HepG2 (cell line): ENCODE data around the gene CLDN15. TPM values are rescaled to one million over a fixed set of nuclear protein-coding genes. Genes with fewer than 3 reads are reported as not detected.

Experiments used
- DNMT1 ChIP-seq: sonication (generic); formaldehyde crosslinking; IDR thresholded peaks from 2 replicates; pipeline ENCODE4 v1.5.1; 2020; ENCODE audit warnings: mild to moderate bottlenecking, missing genetic modification reagents
- GMEB2 ChIP-seq: IDR thresholded peaks from 2 replicates; pipeline ENCODE4 v1.6.1; 2016; ENCODE audit warnings: missing biosample characterization, missing genetic modification reagents, low read depth
- KLF11 ChIP-seq: IDR thresholded peaks from 2 replicates; pipeline ENCODE4 v1.6.1; 2016; ENCODE audit warnings: missing compliant biosample characterization
- MTA3 ChIP-seq: sonication (generic); formaldehyde crosslinking; IDR thresholded peaks from 2 replicates; pipeline ENCODE4 v1.4.0; 2020; ENCODE audit warnings: missing genetic modification reagents
- NFAT5 ChIP-seq: sonication (generic); formaldehyde crosslinking; IDR thresholded peaks from 2 replicates; pipeline ENCODE4 v1.4.0; 2020; ENCODE audit warnings: missing genetic modification reagents
- SNAPC2 ChIP-seq: sonication (generic); formaldehyde crosslinking; IDR thresholded peaks from 2 replicates; pipeline ENCODE4 v1.8.1; 2022; ENCODE audit warnings: mild to moderate bottlenecking, missing genetic modification reagents
- TBP ChIP-seq: sonication (generic); formaldehyde crosslinking; IDR thresholded peaks from 2 replicates; pipeline ENCODE4 v1.5.0; 2020; ENCODE audit warnings: missing genetic modification reagents
- THAP7 ChIP-seq: sonication (generic); formaldehyde crosslinking; IDR thresholded peaks from 2 replicates; pipeline ENCODE4 v1.8.1; 2023; ENCODE audit warnings: mild to moderate bottlenecking, missing genetic modification reagents
- ZBTB38 ChIP-seq: sonication (generic); formaldehyde crosslinking; IDR thresholded peaks from 2 replicates; pipeline ENCODE4 v1.5.1; 2020; ENCODE audit warnings: mild to moderate bottlenecking, missing genetic modification reagents
- ZNF292 ChIP-seq: sonication (generic); formaldehyde crosslinking; IDR thresholded peaks from 2 replicates; pipeline ENCODE4 v1.8.1; 2022; ENCODE audit warnings: mild to moderate bottlenecking, low read depth, missing genetic modification reagents, borderline replicate concordance
- ZNF3 ChIP-seq: IDR thresholded peaks from 2 replicates; pipeline ENCODE4 v1.7.0; 2017; ENCODE audit warnings: inconsistent platforms
- ZNF30 ChIP-seq: sonication (generic); formaldehyde crosslinking; IDR thresholded peaks from 2 replicates; pipeline ENCODE4 v1.5.0; 2020; ENCODE audit warnings: mild to moderate bottlenecking, missing genetic modification reagents
- polyA plus RNA-seq, 8 experiments: library from polyadenylated mRNA; depleted of rRNA in 3 of 8; stranded (reverse) in 7 of 8; unstranded in 1 of 8; fragments of >200 nt; fragmentation: Illumina TruSeq in 4 of 8; extraction: Trizol in 4 of 8; gene quantifications; 2 replicates each; pipeline versions ENCODE4 v1.2.1 to v1.2.3, GENCODE V29; 2011 to 2016; ENCODE audit warnings: low read depth in 4 of 8, missing spikeins in 1 of 8, mixed read lengths in 1 of 8; ENCODE audit not compliant: insufficient read depth in 1 of 8
- total RNA-seq, 5 experiments: library from RNA; depleted of rRNA; stranded (reverse); fragments of >200 nt; fragmentation: Illumina TruSeq; extraction: Trizol; gene quantifications; 2 replicates each; pipeline ENCODE4 v1.2.3, GENCODE V29; 2016; ENCODE audit warnings: low read depth in 1 of 5
- TF ChIP-seq, protein P1 (sequence below): sonication (generic); formaldehyde crosslinking; IDR thresholded peaks from 2 replicates; pipeline ENCODE4 v1.4.0; 2020; ENCODE audit warnings: missing genetic modification reagents

CLDN15 gene
- total and polyA plus RNA-seq, 2 of the 13 experiments (the other 11 are each of a cell fraction or from before 2014, with no cell fraction given): 7.1 to 17.8 TPM

DNA sequence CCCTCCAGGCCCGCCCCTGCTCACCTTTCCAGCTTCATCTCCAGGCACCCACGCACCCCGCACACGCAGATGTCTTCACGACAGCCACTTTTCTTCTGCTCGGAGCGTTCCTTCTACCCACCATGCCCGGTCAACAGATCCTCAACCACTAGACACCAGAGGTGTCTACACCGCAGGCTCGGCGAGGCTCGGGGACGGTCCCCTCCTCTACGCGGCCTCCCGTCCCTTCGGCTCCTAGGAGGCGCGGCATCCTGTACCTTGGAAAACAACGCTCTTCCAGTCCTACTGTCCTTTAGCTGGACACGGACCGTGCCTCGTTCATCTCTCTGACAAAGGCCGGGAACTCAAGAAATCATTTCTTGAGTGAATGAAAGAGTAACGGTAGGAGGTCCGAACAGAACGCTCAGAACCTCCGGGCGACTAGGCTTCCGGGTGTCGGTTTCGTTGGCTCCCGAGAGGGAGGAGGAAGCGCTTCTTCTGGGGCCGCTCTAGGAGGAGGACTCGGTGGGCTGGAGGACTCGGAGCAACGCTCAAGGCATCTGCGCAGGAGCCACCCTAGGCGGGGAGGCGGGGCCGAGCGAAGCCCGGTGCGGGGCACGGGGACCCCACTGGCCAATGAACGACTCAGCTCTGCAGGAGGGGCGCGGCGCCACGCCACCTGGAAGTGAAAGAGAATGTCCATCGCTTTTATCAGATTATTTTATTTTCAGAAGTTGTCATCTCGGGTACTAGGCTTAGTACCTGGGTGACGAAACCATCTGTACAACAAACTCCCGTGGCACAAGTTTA lies 14.5 kb upstream of the CLDN15 start (continued):
- TF ChIP-seq ZBTB38 (CRISPR knock-in tag): peak; percentile 80
- TF ChIP-seq ZNF3 (CRISPR knock-in tag): no peak
- no peak for TF ChIP-seq NFAT5 (CRISPR knock-in tag)
- TF ChIP-seq, protein P1, sequence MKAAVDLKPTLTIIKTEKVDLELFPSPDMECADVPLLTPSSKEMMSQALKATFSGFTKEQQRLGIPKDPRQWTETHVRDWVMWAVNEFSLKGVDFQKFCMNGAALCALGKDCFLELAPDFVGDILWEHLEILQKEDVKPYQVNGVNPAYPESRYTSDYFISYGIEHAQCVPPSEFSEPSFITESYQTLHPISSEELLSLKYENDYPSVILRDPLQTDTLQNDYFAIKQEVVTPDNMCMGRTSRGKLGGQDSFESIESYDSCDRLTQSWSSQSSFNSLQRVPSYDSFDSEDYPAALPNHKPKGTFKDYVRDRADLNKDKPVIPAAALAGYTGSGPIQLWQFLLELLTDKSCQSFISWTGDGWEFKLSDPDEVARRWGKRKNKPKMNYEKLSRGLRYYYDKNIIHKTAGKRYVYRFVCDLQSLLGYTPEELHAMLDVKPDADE (CRISPR knock-in tag): no peak
- no peak for TF ChIP-seq ZNF292 (CRISPR knock-in tag)
- no peak for TF ChIP-seq DNMT1 (CRISPR knock-in tag)
- no peak for TF ChIP-seq MTA3 (CRISPR knock-in tag)
- TF ChIP-seq SNAPC2: no peak
- TF ChIP-seq GMEB2 (CRISPR knock-in tag): no peak
- TF ChIP-seq TBP (CRISPR knock-in tag): no peak
- no peak; the same call in 1 of the 2 replicates for TF ChIP-seq KLF11 (CRISPR knock-in tag)
- 0 out of 2 replicates have a peak, but pooled peaks have one; percentile 1 for TF ChIP-seq ZNF30
- TF ChIP-seq THAP7 (CRISPR knock-in tag): no peak
